Transverse colon (tissue), 4 donors: Measurements from ENCODE around the gene GALNT17. TPM values are rescaled to one million over a fixed set of nuclear protein-coding genes. Genes with fewer than 3 reads are reported as not detected.

Experiments used
- DNase-seq: peaks from one replicate; pipeline ENCODE4 v3.0.0-alpha.2; 2019
- H3K27ac ChIP-seq, 4 donors: fragments of 200-600 bp; sonication (generic); 2 replicates each; pipeline ENCODE4 v1.5.1; 2016 to 2018; ENCODE audit warnings: inconsistent platforms in 4 of 4
- H3K27me3 ChIP-seq: fragments of 200-600 bp; sonication (generic); 2 replicates; pipeline ENCODE4 v1.5.1; 2017; ENCODE audit warnings: inconsistent platforms
- H3K36me3 ChIP-seq, 4 donors: fragments of 200-600 bp; sonication (generic); 2 replicates each; pipeline ENCODE4 v1.5.1; 2017 to 2019; ENCODE audit warnings: inconsistent platforms in 4 of 4
- H3K4me1 ChIP-seq, 4 donors: fragments of 200-600 bp; sonication (generic); 2 replicates each; pipeline ENCODE4 v1.5.1; 2017 to 2020; ENCODE audit warnings: inconsistent platforms in 4 of 4
- H3K4me3 ChIP-seq, 4 donors: fragments of 200-600 bp; sonication (generic); 1 replicate in 1 of 4; 2 replicates in 3 of 4; pipeline versions ENCODE4 v1.5.1 to v1.6.1; 2017 to 2019; ENCODE audit warnings: inconsistent platforms in 4 of 4
- H3K9me3 ChIP-seq, 2 donors: fragments of 200-600 bp; sonication (generic); 2 replicates each; pipeline ENCODE4 v1.5.1; 2017 to 2019; ENCODE audit warnings: inconsistent platforms in 2 of 2
- EP300 ChIP-seq: sonication (generic); formaldehyde crosslinking; IDR thresholded peaks from one replicate; pipeline ENCODE4 v1.6.1; 2017; ENCODE audit warnings: antibody characterized with exemption, low read depth
- POLR2A ChIP-seq: fragments of 450-650 bp; IDR thresholded peaks from one replicate; pipeline ENCODE4 v1.6.1; 2016; ENCODE audit warnings: antibody characterized with exemption, mild to moderate bottlenecking, moderate library complexity
- POLR2AphosphoS5 ChIP-seq, 3 donors: sonication (generic); formaldehyde crosslinking; IDR thresholded peaks; one replicate each; pipeline ENCODE4 v1.6.1; 2016; ENCODE audit warnings: antibody characterized with exemption in 3 of 3
- WGBS, 2 donors: methylation state at CpG; one replicate each; pipeline ENCODE4 v1.1.5; 2018; ENCODE audit warnings: low coverage in 1 of 2; 5-methylcytosine and 5-hydroxymethylcytosine counted together
- in situ Hi-C, 4 donors: fragments of 200-750 bp; cut with MboI; loops; one replicate each; pipeline versions ENCODE4 v1.15.0 to v1.15.1; 2017; ENCODE audit warnings: low sequenced_read_pairs in 3 of 4, low pct_ligation_motif_present in 1 of 4, low pct_unique_long_range_greater_than_20kb in 1 of 4
- intact Hi-C: fragments of 100-400 bp; cut with DNase I; formaldehyde crosslinking; loops from one replicate; pipeline ENCODE4 v1.15.1; 2023; ENCODE audit warnings: low total_unique reads
- total RNA-seq, 4 donors: library from RNA; depleted of rRNA; stranded (reverse); fragments of >200 nt; gene quantifications; one replicate each; pipeline ENCODE4 v1.1.0, GENCODE V29; 2016
- TF ChIP-seq, protein P1 (sequence below), 5 experiments: fragments of 200-600 bp in 3 of 5; fragments of 450-650 bp in 2 of 5; sonication (generic) in 3 of 5; IDR thresholded peaks; 1 replicate in 2 of 5; 2 replicates in 3 of 5; pipeline ENCODE4 v1.5.1; 2016 to 2017; ENCODE audit warnings: antibody characterized with exemption in 5 of 5, inconsistent platforms in 3 of 5, mild to moderate bottlenecking in 2 of 5, moderate library complexity in 1 of 5

Gene GALNT17
- total RNA-seq, 4 donors from 2014 or later = 2.6 to 6.6 (median 5.7) TPM

DNA sequence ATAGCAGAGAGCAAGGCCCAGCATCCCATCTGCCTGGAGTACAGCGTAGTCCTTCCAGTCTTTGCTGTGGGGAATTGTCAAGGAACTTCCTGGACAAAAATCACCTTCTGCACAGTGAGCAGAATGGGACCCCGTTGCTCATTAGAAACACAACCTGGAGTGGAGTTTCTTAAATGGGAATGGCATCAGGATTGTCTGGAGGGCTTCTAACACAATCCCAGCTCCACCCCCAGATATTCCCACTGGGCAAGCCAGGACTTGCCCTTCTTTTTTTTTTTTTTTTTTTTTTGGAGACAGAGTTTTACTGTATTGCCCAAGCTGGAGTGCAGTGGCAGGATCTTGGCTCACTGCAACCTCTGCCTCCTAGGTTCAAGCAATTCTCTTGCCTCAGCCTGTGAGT is 356.4 kb downstream of the GALNT17 start:
- in situ Hi-C loops (no loop called here), intact Hi-C loops (no loop called here)
- Histone ChIP-seq H3K27me3 (no peaks in the 10 kb centered on the region), H3K27ac (no peak overlapping the region), H3K4me1 (no peaks in the 10 kb centered on the region), H3K9me3 (no peaks in the 10 kb centered on the region), H3K4me3 (no peak overlapping the region), H3K36me3 (no peaks in the 10 kb centered on the region)
- no peak for DNase-seq
- 67 to 75% methylated on average over 2 of the region's 2 CpGs for WGBS, 2 donors
- TF ChIP-seq, protein P1, sequence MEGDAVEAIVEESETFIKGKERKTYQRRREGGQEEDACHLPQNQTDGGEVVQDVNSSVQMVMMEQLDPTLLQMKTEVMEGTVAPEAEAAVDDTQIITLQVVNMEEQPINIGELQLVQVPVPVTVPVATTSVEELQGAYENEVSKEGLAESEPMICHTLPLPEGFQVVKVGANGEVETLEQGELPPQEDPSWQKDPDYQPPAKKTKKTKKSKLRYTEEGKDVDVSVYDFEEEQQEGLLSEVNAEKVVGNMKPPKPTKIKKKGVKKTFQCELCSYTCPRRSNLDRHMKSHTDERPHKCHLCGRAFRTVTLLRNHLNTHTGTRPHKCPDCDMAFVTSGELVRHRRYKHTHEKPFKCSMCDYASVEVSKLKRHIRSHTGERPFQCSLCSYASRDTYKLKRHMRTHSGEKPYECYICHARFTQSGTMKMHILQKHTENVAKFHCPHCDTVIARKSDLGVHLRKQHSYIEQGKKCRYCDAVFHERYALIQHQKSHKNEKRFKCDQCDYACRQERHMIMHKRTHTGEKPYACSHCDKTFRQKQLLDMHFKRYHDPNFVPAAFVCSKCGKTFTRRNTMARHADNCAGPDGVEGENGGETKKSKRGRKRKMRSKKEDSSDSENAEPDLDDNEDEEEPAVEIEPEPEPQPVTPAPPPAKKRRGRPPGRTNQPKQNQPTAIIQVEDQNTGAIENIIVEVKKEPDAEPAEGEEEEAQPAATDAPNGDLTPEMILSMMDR (IDR thresholded peaks at IDR 0.05) = no peak
- TF ChIP-seq EP300 (no peak), POLR2A (no peak), POLR2AphosphoS5 (IDR thresholded peaks at IDR 0.05) (no peak)

DNA sequence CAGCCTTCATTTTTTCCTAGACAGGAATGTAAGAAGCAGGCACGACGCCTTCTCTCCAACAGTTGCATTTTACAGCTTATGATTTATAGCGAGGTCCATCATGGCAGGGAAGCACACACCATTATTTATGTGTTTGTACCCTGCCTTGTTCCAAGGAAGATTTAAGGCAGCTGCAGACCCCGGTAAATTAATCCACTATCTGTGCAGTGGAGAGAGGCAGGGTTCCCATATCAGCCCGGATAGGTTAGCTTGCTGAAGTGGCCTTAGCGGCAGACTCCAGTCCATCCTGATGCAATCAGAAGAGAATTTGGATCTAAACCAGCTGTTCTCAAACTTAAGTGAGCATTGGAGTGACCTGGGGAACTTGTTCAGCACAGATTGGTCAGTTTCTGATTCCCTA is 359.4 kb downstream of the GALNT17 start:
- DNase-seq = no peak
- intact Hi-C loops = no loop called here
- Histone ChIP-seq H3K27me3 (no peaks in the 10 kb centered on the region), H3K9me3 (no peaks in the 10 kb centered on the region), H3K36me3 (no peaks in the 10 kb centered on the region), H3K27ac (no peak overlapping the region), H3K4me1 (no peaks in the 10 kb centered on the region), H3K4me3 (no peak overlapping the region)
- in situ Hi-C loops = no loop called here
- 65% methylated on average over 6 of the region's 6 CpGs; no CpG with 5 or more reads in 1 of the 2 donors for WGBS, 2 donors
- no peak for TF ChIP-seq POLR2A
- TF ChIP-seq, protein P1 (IDR thresholded peaks at IDR 0.05) = no peak

DNA sequence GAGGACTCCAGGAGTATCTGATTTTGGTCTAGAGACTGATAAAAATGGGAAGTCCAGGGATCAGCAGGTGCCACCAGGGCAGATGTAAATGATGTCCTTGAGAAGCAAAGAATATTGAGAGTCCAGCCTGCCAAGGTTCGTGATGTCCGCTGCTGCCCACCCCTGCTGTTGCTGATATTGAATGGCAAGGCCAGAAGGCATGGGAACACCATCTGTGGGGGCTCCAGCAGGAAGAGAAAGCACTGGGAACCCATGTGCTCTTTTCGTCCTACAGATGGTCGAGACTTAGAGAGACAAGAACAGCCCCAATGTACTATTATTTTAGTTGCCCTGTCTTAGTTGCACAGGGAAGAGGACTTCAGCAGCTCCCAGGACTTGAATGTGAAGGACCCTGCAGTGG is 363.9 kb downstream of the GALNT17 start:
- Histone ChIP-seq H3K9me3 (no peaks in the 10 kb centered on the region), H3K27me3 (no peaks in the 10 kb centered on the region), H3K4me3 (no peak overlapping the region), H3K4me1 (no peaks in the 10 kb centered on the region), H3K36me3 (no peaks in the 10 kb centered on the region), H3K27ac (no peak overlapping the region)
- no peak for DNase-seq
- 86 to 100% methylated on average over 2 to 4 of the region's 4 CpGs for WGBS, 2 donors
- no peak for TF ChIP-seq POLR2AphosphoS5 (IDR thresholded peaks at IDR 0.05)
- TF ChIP-seq, protein P1 (IDR thresholded peaks at IDR 0.05) = no peak
- TF ChIP-seq EP300 = no peak
- in situ Hi-C loops (no loop called here), intact Hi-C loops (no loop called here)

DNA sequence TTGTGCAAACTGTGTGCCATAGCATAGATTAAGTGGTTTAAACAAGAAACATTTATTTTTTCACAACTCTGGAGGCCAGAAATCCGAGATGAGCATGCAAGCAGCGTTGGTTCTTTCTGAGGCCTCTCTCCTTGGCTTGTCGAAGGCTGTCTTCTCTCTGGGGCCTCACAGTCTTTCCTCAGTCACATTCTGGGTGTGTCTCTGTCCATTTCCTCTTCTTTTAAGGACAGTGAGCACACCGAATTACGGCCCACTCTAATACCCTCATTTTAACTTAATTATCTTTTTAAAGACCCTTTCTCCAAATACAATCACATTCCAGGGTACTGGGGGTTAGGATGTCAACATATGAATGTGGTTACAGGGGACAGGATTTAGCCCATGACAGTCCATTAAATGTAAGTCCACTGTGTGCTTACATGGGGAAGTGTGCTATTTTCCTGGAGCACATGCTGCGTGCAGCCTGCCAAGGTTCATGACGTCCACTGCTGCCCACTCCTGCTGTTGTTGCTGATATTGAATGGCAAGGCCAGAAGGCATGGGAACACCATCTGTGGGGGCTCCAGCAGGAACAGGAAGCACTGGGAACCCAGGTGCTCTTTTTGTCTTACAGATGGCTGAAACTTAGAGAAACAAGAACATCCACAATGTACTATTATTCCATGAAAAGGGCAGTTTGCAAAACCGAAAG is 365.5 kb downstream of the GALNT17 start:
- H3K36me3 ChIP-seq = no peaks in the 10 kb centered on the region
- 48 to 59% methylated on average over 3 to 8 of the region's 8 CpGs for WGBS, 2 donors
- H3K27ac ChIP-seq = no peak overlapping the region
- intact Hi-C loops = no loop called here
- no peak for DNase-seq
- no peaks in the 10 kb centered on the region for H3K9me3 ChIP-seq
- in situ Hi-C loops = no loop called here
- no peak for TF ChIP-seq EP300
- TF ChIP-seq POLR2AphosphoS5 (IDR thresholded peaks at IDR 0.05) = no peak
- TF ChIP-seq, protein P1 (IDR thresholded peaks at IDR 0.05) = no peak
- TF ChIP-seq POLR2A = no peak
- no peaks in the 10 kb centered on the region for H3K4me1 ChIP-seq
- H3K4me3 ChIP-seq = no peak overlapping the region
- no peaks in the 10 kb centered on the region for H3K27me3 ChIP-seq
